ENCODE data around the gene KLHL24. TPM values are rescaled to one million over a fixed set of nuclear protein-coding genes. Genes with fewer than 3 reads are reported as not detected.

Gene KLHL24
- total and polyA plus RNA-seq, 2 of the 13 experiments (the other 11 are each of a cell fraction or from before 2014, with no cell fraction given): 6.9 to 15.7 TPM

- TF ChIP-seq ZNF737 (CRISPR knock-in tag; IDR thresholded peaks at IDR 0.05; ENCODE audit: borderline replicate concordance): no peak
- peak; percentile 32; the same call in 1 of the 2 replicates for TF ChIP-seq ZNF609 (CRISPR knock-in tag; IDR thresholded peaks at IDR 0.05; ENCODE audit: borderline replicate concordance)
- no peak for TF ChIP-seq TMF1 (CRISPR knock-in tag; IDR thresholded peaks at IDR 0.05; ENCODE audit: low read depth)
- no peak for TF ChIP-seq ATRX (CRISPR knock-in tag; IDR thresholded peaks at IDR 0.05; ENCODE audit: borderline replicate concordance)
- TF ChIP-seq ZFYVE20 (CRISPR knock-in tag; IDR thresholded peaks at IDR 0.05; ENCODE audit: borderline replicate concordance, low read depth): no peak
- no peak for TF ChIP-seq GATAD1 (CRISPR knock-in tag; IDR thresholded peaks at IDR 0.05)
- no peak; the same call in 1 of the 2 replicates for TF ChIP-seq ZNF567 (CRISPR knock-in tag; IDR thresholded peaks at IDR 0.05; ENCODE audit: borderline replicate concordance)
- TF ChIP-seq PHF8 (CRISPR knock-in tag; IDR thresholded peaks at IDR 0.05): peak; percentile 29; the same call in 1 of the 2 replicates
- peak; percentile 35; the same call in 1 of the 2 replicates for TF ChIP-seq SP5 (CRISPR knock-in tag; IDR thresholded peaks at IDR 0.05; ENCODE audit: borderline replicate concordance, low read depth)
- TF ChIP-seq HIC2 (CRISPR knock-in tag; IDR thresholded peaks at IDR 0.05; ENCODE audit: low read depth): no peak
- 0 out of 2 replicates have a peak, but pooled peaks have one; percentile 73 for TF ChIP-seq ATF5 (CRISPR knock-in tag; IDR thresholded peaks at IDR 0.05; ENCODE audit: low read depth)
- TF ChIP-seq ZNF207 (IDR thresholded peaks at IDR 0.05; ENCODE audit: borderline replicate concordance): no peak
- 0 out of 2 replicates have a peak, but pooled peaks have one; percentile 14 for TF ChIP-seq ZFP37 (CRISPR knock-in tag; IDR thresholded peaks at IDR 0.05; ENCODE audit: borderline replicate concordance)
- TF ChIP-seq KLF13 (CRISPR knock-in tag; IDR thresholded peaks at IDR 0.05): no peak
- no peak; the same call in 1 of the 2 replicates for TF ChIP-seq PAXIP1 (CRISPR knock-in tag; conservative IDR thresholded peaks at IDR 0.05)
Observed at GRCh38 chr3:183636221-183637105, 1.0 kb downstream of the KLHL24 start (continued).

Measured in HepG2 (cell line).